HG02678 (cell line): ENCODE measurements around the gene LYRM4.
"Not testable (repeated sequence)": the region's sequence is repeated elsewhere in the genome, so short reads cannot be mapped to it uniquely, and the experiment has no call there.

Experiments
- ATAC-seq: cut with Tn5 transposase; IDR thresholded peaks from one replicate; pipeline ENCODE4 v1.9.1; 2021; ENCODE audit warnings: mild to moderate bottlenecking, moderate library complexity; ENCODE audit not compliant: unreplicated experiment

Gene LYRM4

GRCh38 chr6:5123296-5124143, 137.2 kb downstream of the LYRM4 start:
- ATAC-seq = no peak

GRCh38 chr6:5122504-5123112, 138.1 kb downstream of the LYRM4 start:
- ATAC-seq = no peak

GRCh38 chr6:5121956-5122355, 138.8 kb downstream of the LYRM4 start:
- ATAC-seq = no peak

GRCh38 chr6:5121479-5121878, 139.3 kb downstream of the LYRM4 start:
- no peak for ATAC-seq

- ATAC-seq = not testable (repeated sequence)
Observed at GRCh38 chr6:5120543-5120942, 140.2 kb downstream of the LYRM4 start.

- ATAC-seq = no peak
Observed at GRCh38 chr6:5120011-5120410, 140.7 kb downstream of the LYRM4 start.

GRCh38 chr6:5119090-5119951, 141.4 kb downstream of the LYRM4 start:
- ATAC-seq = no peak

- no peak for ATAC-seq
Observed at GRCh38 chr6:5116243-5116991, 144.3 kb downstream of the LYRM4 start.

GRCh38 chr6:5115168-5115567, 145.6 kb downstream of the LYRM4 start:
- ATAC-seq = no peak

GRCh38 chr6:5113096-5113495, 147.7 kb downstream of the LYRM4 start:
- ATAC-seq = no peak

- no peak for ATAC-seq
Observed at GRCh38 chr6:5112066-5112799, 148.5 kb downstream of the LYRM4 start.

- ATAC-seq = no peak
Observed at GRCh38 chr6:5111626-5112025, 149.1 kb downstream of the LYRM4 start.

- ATAC-seq = no peak
Observed at GRCh38 chr6:5110246-5110645, 150.5 kb downstream of the LYRM4 start.

GRCh38 chr6:5109436-5109835, 151.3 kb downstream of the LYRM4 start:
- no peak for ATAC-seq

- ATAC-seq = no peak
Observed at GRCh38 chr6:5108536-5109150, 152.1 kb downstream of the LYRM4 start.

- ATAC-seq = no peak
Observed at GRCh38 chr6:5108068-5108467, 152.7 kb downstream of the LYRM4 start.

- no peak for ATAC-seq
Observed at GRCh38 chr6:5107341-5107740, 153.4 kb downstream of the LYRM4 start.

- ATAC-seq = no peak
Observed at GRCh38 chr6:5105146-5105545, 155.6 kb downstream of the LYRM4 start.

GRCh38 chr6:5104667-5105066, 156.1 kb downstream of the LYRM4 start:
- no peak for ATAC-seq

- ATAC-seq = no peak
Observed at GRCh38 chr6:5103250-5103649, 157.5 kb downstream of the LYRM4 start.
